HG03565 (cell line): ENCODE measurements around the gene HS3ST5.
"Not testable (repeated sequence)": the region's sequence is repeated elsewhere in the genome, so short reads cannot be mapped to it uniquely, and the experiment has no call there.

Source experiments
- ATAC-seq: cut with Tn5 transposase; IDR thresholded peaks from one replicate; pipeline ENCODE4 v1.9.1; 2021; ENCODE audit warnings: mild to moderate bottlenecking, moderate library complexity; ENCODE audit not compliant: unreplicated experiment

Gene HS3ST5

GRCh38 chr6:114058435-114058834, 284.4 kb downstream of the HS3ST5 start:
- no peak for ATAC-seq

GRCh38 chr6:114055763-114056162, 287.1 kb downstream of the HS3ST5 start:
- ATAC-seq = no peak

- no peak for ATAC-seq
Observed at GRCh38 chr6:114055349-114055748, 287.5 kb downstream of the HS3ST5 start.

GRCh38 chr6:114053791-114054190, 289.0 kb downstream of the HS3ST5 start:
- no peak for ATAC-seq

GRCh38 chr6:114052141-114052540, 290.7 kb downstream of the HS3ST5 start:
- ATAC-seq = no peak

GRCh38 chr6:114051031-114051430, 291.8 kb downstream of the HS3ST5 start:
- no peak for ATAC-seq

GRCh38 chr6:114049367-114049966, 293.4 kb downstream of the HS3ST5 start:
- no peak for ATAC-seq

- ATAC-seq = not testable (repeated sequence)
Observed at GRCh38 chr6:114044566-114044965, 298.3 kb downstream of the HS3ST5 start.

GRCh38 chr6:114042267-114043016, 300.4 kb downstream of the HS3ST5 start:
- no peak for ATAC-seq

GRCh38 chr6:114040871-114041270, 302.0 kb downstream of the HS3ST5 start:
- no peak for ATAC-seq

GRCh38 chr6:114039841-114040240, 303.0 kb downstream of the HS3ST5 start:
- no peak for ATAC-seq

- ATAC-seq = no peak
Observed at GRCh38 chr6:114033606-114034005, 309.2 kb downstream of the HS3ST5 start.

- no peak for ATAC-seq
Observed at GRCh38 chr6:114032721-114033120, 310.1 kb downstream of the HS3ST5 start.

GRCh38 chr6:114030767-114031166, 312.1 kb downstream of the HS3ST5 start:
- ATAC-seq = no peak

GRCh38 chr6:114024746-114025145, 318.1 kb downstream of the HS3ST5 start:
- no peak for ATAC-seq

GRCh38 chr6:114020196-114020595, 322.6 kb downstream of the HS3ST5 start:
- no peak for ATAC-seq

GRCh38 chr6:114017146-114017545, 325.7 kb downstream of the HS3ST5 start:
- ATAC-seq = not testable (repeated sequence)

- not testable (repeated sequence) for ATAC-seq
Observed at GRCh38 chr6:114014106-114014505, 328.7 kb downstream of the HS3ST5 start.

GRCh38 chr6:114011486-114011885, 331.3 kb downstream of the HS3ST5 start:
- ATAC-seq = not testable (repeated sequence)

GRCh38 chr6:114010540-114010939, 332.3 kb downstream of the HS3ST5 start:
- no peak for ATAC-seq

GRCh38 chr6:114009192-114009591, 333.6 kb downstream of the HS3ST5 start:
- ATAC-seq = no peak

- ATAC-seq = no peak
Observed at GRCh38 chr6:114008331-114008730, 334.5 kb downstream of the HS3ST5 start.
